GM12878 (cell line): ENCODE results near the gene GPRC5B. TPM values are rescaled to one million over a fixed set of nuclear protein-coding genes. Genes with fewer than 3 reads are reported as not detected.

Experiments used
- ATAC-seq: fragments of 200-7000 bp; cut with Tn5 transposase; 3 replicates; pipeline ENCODE4 v1.9.1; 2020; ENCODE audit warnings: mild to moderate bottlenecking, moderate library complexity
- BruUV-seq: library from RNA; stranded (reverse); fragments of 400-500 nt; replicated peaks from 2 replicates; lab custom pipeline; 2021; lab: Mats Ljungman, UMichigan
- CTCF ChIA-PET: fragments of 300-600 bp; sonication (Branson Sonifier 250); formaldehyde crosslinking; extraction: SDS; loops from one replicate; lab custom pipeline; 2021; ENCODE audit warnings: inconsistent platforms; lab: Yijun Ruan, JAX
- POLR2A ChIA-PET: fragments of 350-600 bp; formaldehyde crosslinking; extraction: SDS; loops from one replicate; lab custom pipeline; 2021; ENCODE audit warnings: inconsistent platforms; lab: Charles Lee
- RAD21 ChIA-PET: fragments of 300-600 bp; sonication (Branson Sonifier 250); formaldehyde crosslinking; loops from one replicate; lab custom pipeline; 2023; ENCODE audit warnings: antibody characterized with exemption; ENCODE audit not compliant: unreplicated experiment; lab: Charles Lee
- SMC1A ChIA-PET: fragments of 300-600 bp; sonication (Branson Sonifier 250); formaldehyde crosslinking; loops from one replicate; lab custom pipeline; 2023; ENCODE audit not compliant: unreplicated experiment, uncharacterized antibody; lab: Charles Lee
- DNase-seq: peaks from one replicate; pipeline ENCODE4 v3.0.0-alpha.2; 2011; ENCODE audit warnings: low read depth, low spot score
- FAIRE-seq: peaks from 3 replicates; lab custom pipeline; 2011; peaks lifted over from hg19 to GRCh38; lab: Jason Lieb, UNC
- H2AFZ ChIP-seq: 2 replicates; pipeline ENCODE4 v1.6.0; 2011; ENCODE audit warnings: low read depth, low read length, control low read depth; ENCODE audit not compliant: control insufficient read depth
- H3K27ac ChIP-seq: 2 replicates; pipeline ENCODE4 v1.5.1; 2011; ENCODE audit warnings: control low read depth; ENCODE audit not compliant: control insufficient read depth, insufficient read depth
- H3K27me3 ChIP-seq, 2 experiments: replicated peaks in 1 of 2; 2 replicates each; pipeline versions ENCODE4 v1.6.0 to v1.6.1; 2011; ENCODE audit warnings: low read length in 1 of 2; ENCODE audit not compliant: control insufficient read depth in 2 of 2, insufficient read depth in 2 of 2
- H3K36me3 ChIP-seq, 2 experiments: 2 replicates each; pipeline ENCODE4 v1.5.1; 2011; ENCODE audit warnings: low read length in 1 of 2; ENCODE audit not compliant: control insufficient read depth in 2 of 2, insufficient read depth in 2 of 2
- H3K4me1 ChIP-seq: 2 replicates; pipeline ENCODE4 v1.6.1; 2011; ENCODE audit warnings: mild to moderate bottlenecking, low read length, moderate library complexity, mixed read lengths; ENCODE audit not compliant: control insufficient read depth, insufficient read depth
- H3K4me2 ChIP-seq: 2 replicates; pipeline ENCODE4 v1.6.0; 2011; ENCODE audit warnings: control low read depth; ENCODE audit not compliant: control insufficient read depth, insufficient read depth
- H3K4me3 ChIP-seq: fragments of 200-600 bp; sonication (generic); 2 replicates; pipeline ENCODE4 v1.5.1; 2016
- H3K79me2 ChIP-seq: 2 replicates; pipeline ENCODE4 v1.6.0; 2011; ENCODE audit warnings: low read length; ENCODE audit not compliant: control insufficient read depth, insufficient read depth
- H3K9ac ChIP-seq: 2 replicates; pipeline ENCODE4 v1.8.0; 2011; ENCODE audit warnings: low read length, control low read depth, mixed read lengths; ENCODE audit not compliant: control insufficient read depth, insufficient read depth
- H3K9me3 ChIP-seq: replicated peaks from 3 replicates; pipeline ENCODE4 v1.5.1; 2011; ENCODE audit warnings: mild to moderate bottlenecking, low read length; ENCODE audit not compliant: control insufficient read depth, insufficient read depth
- H4K20me1 ChIP-seq: 2 replicates; pipeline ENCODE4 v1.6.0; 2011; ENCODE audit not compliant: control insufficient read depth, insufficient read depth
- ATF2 ChIP-seq: IDR thresholded peaks from 2 replicates; pipeline ENCODE4 v1.6.1; 2012; ENCODE audit warnings: low read length, inconsistent platforms
- CBX3 ChIP-seq: fragments of 200-600 bp; sonication (generic); IDR thresholded peaks from 2 replicates; pipeline ENCODE4 v1.6.1; 2016; ENCODE audit warnings: low read depth, borderline replicate concordance
- HCFC1 ChIP-seq: fragments of 150-350 bp; IDR thresholded peaks from 2 replicates; pipeline ENCODE4 v1.6.1; 2014; ENCODE audit warnings: low read length
- MAX ChIP-seq: IDR thresholded peaks from 2 replicates; pipeline ENCODE4 v1.6.1; 2012; ENCODE audit warnings: low read depth, low read length, improper control_type of control experiment
- NR2F1 ChIP-seq: fragments of 450-650 bp; conservative IDR thresholded peaks from 2 replicates; pipeline ENCODE4 v1.6.1; 2017; ENCODE audit warnings: mild to moderate bottlenecking
- RUNX3 ChIP-seq: IDR thresholded peaks from 2 replicates; pipeline ENCODE4 v1.6.1; 2012; ENCODE audit warnings: low read length, inconsistent platforms
- SMAD5 ChIP-seq: IDR thresholded peaks from 2 replicates; pipeline ENCODE4 v1.6.1; 2016; ENCODE audit warnings: antibody characterized with exemption, low read depth
- WRNIP1 ChIP-seq: IDR thresholded peaks from 2 replicates; pipeline ENCODE4 v1.6.1; 2011; ENCODE audit warnings: low read depth, low read length, improper control_type of control experiment, borderline replicate concordance
- ZBED1 ChIP-seq: IDR thresholded peaks from 2 replicates; pipeline ENCODE4 v1.6.1; 2016; ENCODE audit warnings: borderline replicate concordance
- ZNF384 ChIP-seq: IDR thresholded peaks from 2 replicates; pipeline ENCODE4 v1.6.1; 2012; ENCODE audit warnings: low read depth, mild to moderate bottlenecking, low read length, improper control_type of control experiment, borderline replicate concordance
- ZSCAN29 ChIP-seq: fragments of 450-650 bp; IDR thresholded peaks from 2 replicates; pipeline ENCODE4 v1.6.1; 2017; ENCODE audit warnings: mild to moderate bottlenecking, moderate library complexity
- WGBS: methylation state at CpG from one replicate; pipeline ENCODE4 v1.1.6; 2016; ENCODE audit warnings: low lambda C conversion rate; ENCODE audit not compliant: insufficient replicate concordance, insufficient coverage; ENCODE audit errors: missing lambda C conversion rate; 5-methylcytosine and 5-hydroxymethylcytosine counted together
- in situ Hi-C: fragments of 300-500 bp; cut with MboI; formaldehyde crosslinking; loops from 9 replicates; pipeline ENCODE4 v1.14.3; 2018; ENCODE audit warnings: mixed read lengths
- intact Hi-C: fragments of 100-400 bp; cut with micrococcal nuclease; formaldehyde crosslinking; loops from one replicate; pipeline ENCODE4 v1.14.2; 2022; ENCODE audit not compliant: unreplicated experiment
- polyA plus RNA-seq, 11 experiments: library from polyadenylated mRNA; depleted of rRNA in 4 of 11; unstranded in 6 of 11; stranded (reverse) in 5 of 11; fragments of >200 nt; fragmentation: Nextera tagmentation in 4 of 11; fragmentation: Illumina TruSeq in 1 of 11; extraction: Ambion mirVana in 4 of 11; extraction: Trizol in 1 of 11; gene quantifications; 1 replicate in 1 of 11; 2 replicates in 10 of 11; pipeline versions ENCODE4 v1.2.1 to v1.2.3, GENCODE V29; 2011 to 2016; ENCODE audit warnings: inconsistent platforms in 2 of 11, missing spikeins in 2 of 11, low read depth in 1 of 11
- total RNA-seq, 4 experiments: library from RNA; depleted of rRNA in 3 of 4; stranded (reverse); fragments of >200 nt in 3 of 4; fragmentation: Illumina TruSeq in 1 of 4; extraction: Trizol in 1 of 4; gene quantifications; 2 replicates each; pipeline versions ENCODE4 v1.2.1 to v1.2.3, GENCODE V29; 2013 to 2021
- TF ChIP-seq, protein P1 (sequence below): fragments of 450-650 bp; IDR thresholded peaks from 2 replicates; pipeline ENCODE4 v1.6.1; 2018; ENCODE audit warnings: borderline replicate concordance, mild to moderate bottlenecking; ENCODE audit not compliant: partially characterized antibody
- TF ChIP-seq, protein P2 (sequence below): fragments of 450-650 bp; IDR thresholded peaks from 2 replicates; pipeline ENCODE4 v1.6.1; 2016; ENCODE audit warnings: mild to moderate bottlenecking

GPRC5B gene
- total and polyA plus RNA-seq, 10 of the 15 experiments (the other 5 are each of a cell fraction or from before 2014, with no cell fraction given): 0.01 to 0.42 (median 0.15) TPM; not detected in 2

GRCh38 chr16:19923396-19923795, 38.7 kb upstream of the GPRC5B start (continued):
- TF ChIP-seq MAX (no peak), RUNX3 (no peak), SMAD5 (no peak), ZSCAN29 (no peak)

DNA sequence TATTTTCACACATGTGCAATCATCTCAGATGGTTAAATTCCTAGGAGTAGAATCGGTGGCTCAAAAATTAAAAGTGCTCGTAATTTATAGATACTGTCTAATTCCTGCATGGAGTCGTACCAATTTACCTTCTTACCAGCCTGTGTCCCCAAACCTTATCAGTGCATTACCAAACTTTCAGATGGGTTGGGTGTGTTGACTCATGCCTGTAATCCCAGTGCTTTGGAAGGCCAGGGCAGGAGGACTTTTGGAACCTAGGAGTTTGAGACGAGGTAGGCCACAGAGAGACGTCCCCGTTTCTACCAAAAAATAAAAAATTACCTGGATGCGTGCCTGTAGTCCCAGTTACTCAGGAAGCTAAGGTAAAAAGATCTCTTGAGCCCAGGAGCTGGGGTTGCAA, 34.5 kb upstream of the GPRC5B start:
- DNase-seq (no peak), ATAC-seq (no peak), FAIRE-seq (no peak)
- Histone ChIP-seq H3K9me3 (no peaks in the 10 kb centered on the region), H4K20me1 (no peaks in the 10 kb centered on the region), H3K9ac (no peak overlapping the region), H3K27me3 (no peaks in the 10 kb centered on the region), H3K4me2 (no peak overlapping the region), H3K79me2 (no peaks in the 10 kb centered on the region), H3K27ac (no peak overlapping the region), H2AFZ (no peak overlapping the region), H3K4me3 (no peak overlapping the region), H3K4me1 (no peaks in the 10 kb centered on the region), H3K36me3 (no peaks in the 10 kb centered on the region)
- in situ Hi-C loops: no loop called here
- 65% methylated on average over 7 of the region's 7 CpGs for WGBS
- BruUV-seq: no TSS peak
- SMC1A ChIA-PET: interaction anchor here (0.7 kb wide), 1 partner anchor 1297 kb away, joined by 3 read pairs; no protein-coding TSS in a partner anchor
- TF ChIP-seq ZBED1 (no peak), ZNF384 (no peak), CBX3 (no peak), NR2F1 (no peak), ATF2 (no peak), WRNIP1 (no peak), HCFC1 (no peak)
- TF ChIP-seq, protein P1, sequence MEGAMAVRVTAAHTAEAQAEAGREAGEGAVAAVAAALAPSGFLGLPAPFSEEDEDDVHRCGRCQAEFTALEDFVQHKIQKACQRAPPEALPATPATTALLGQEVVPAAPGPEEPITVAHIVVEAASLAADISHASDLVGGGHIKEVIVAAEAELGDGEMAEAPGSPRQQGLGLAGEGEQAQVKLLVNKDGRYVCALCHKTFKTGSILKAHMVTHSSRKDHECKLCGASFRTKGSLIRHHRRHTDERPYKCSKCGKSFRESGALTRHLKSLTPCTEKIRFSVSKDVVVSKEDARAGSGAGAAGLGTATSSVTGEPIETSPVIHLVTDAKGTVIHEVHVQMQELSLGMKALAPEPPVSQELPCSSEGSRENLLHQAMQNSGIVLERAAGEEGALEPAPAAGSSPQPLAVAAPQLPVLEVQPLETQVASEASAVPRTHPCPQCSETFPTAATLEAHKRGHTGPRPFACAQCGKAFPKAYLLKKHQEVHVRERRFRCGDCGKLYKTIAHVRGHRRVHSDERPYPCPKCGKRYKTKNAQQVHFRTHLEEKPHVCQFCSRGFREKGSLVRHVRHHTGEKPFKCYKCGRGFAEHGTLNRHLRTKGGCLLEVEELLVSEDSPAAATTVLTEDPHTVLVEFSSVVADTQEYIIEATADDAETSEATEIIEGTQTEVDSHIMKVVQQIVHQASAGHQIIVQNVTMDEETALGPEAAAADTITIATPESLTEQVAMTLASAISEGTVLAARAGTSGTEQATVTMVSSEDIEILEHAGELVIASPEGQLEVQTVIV: no peak
- TF ChIP-seq, protein P2, sequence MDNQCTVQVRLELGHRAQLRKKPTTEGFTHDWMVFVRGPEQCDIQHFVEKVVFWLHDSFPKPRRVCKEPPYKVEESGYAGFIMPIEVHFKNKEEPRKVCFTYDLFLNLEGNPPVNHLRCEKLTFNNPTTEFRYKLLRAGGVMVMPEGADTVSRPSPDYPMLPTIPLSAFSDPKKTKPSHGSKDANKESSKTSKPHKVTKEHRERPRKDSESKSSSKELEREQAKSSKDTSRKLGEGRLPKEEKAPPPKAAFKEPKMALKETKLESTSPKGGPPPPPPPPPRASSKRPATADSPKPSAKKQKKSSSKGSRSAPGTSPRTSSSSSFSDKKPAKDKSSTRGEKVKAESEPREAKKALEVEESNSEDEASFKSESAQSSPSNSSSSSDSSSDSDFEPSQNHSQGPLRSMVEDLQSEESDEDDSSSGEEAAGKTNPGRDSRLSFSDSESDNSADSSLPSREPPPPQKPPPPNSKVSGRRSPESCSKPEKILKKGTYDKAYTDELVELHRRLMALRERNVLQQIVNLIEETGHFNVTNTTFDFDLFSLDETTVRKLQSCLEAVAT: no peak
- POLR2A ChIA-PET: interaction anchor here (0.7 kb wide), 1 partner anchor 382 kb away, joined by 3 read pairs; no protein-coding TSS in a partner anchor
- CTCF ChIA-PET: no interaction called here
- intact Hi-C loops: no loop called here
- RAD21 ChIA-PET: no interaction called here
